Heart left ventricle (tissue), 13 donors: ENCODE data around the gene OSER1.
"Not testable (repeated sequence)": the region's sequence is repeated elsewhere in the genome, so short reads cannot be mapped to it uniquely, and the experiment has no call there.

Experiments
- POLR2A ChIP-seq, 2 donors: fragments of 450-650 bp; IDR thresholded peaks; one replicate each; pipeline ENCODE4 v1.6.1; 2017; ENCODE audit warnings: antibody characterized with exemption in 2 of 2, mild to moderate bottlenecking in 2 of 2, moderate library complexity in 2 of 2
- TF ChIP-seq, protein P1 (sequence below), 12 donors: fragments of 200-600 bp; sonication (generic) in 4 of 12; IDR thresholded peaks; one replicate each; pipeline versions ENCODE4 v1.5.0 to v1.8.0; 2018 to 2022; ENCODE audit warnings: antibody characterized with exemption in 12 of 12, mild to moderate bottlenecking in 5 of 12
- donor health status: ischemic (EF 13 %, LVEDD 7.1; RV severe dilation, severe dysfunction).
- donor health status: DM: no; HTN: yes; CAD: no.
- donor health status: DM: no; HTN: no; CAD: no.
- donor health status: ischemic (EF 25% LVEDD 6.9; RV normal size, moderate dysfunction).
- donor health status: ischemic (EF 25% LVEDD 5.7; RV mildly dilated, moderate dysfunction).
- donor health status: ischemic (EF 35%, LVEDD 5.7; RV mildly dilated, moderate dysfunction).
- donor health status: nonischemic (EF 11% LVEDD 7.7; RV severe dilation, severe dysfunction).
- donor health status: DM: yes; HTN: yes; CAD: no.
- donor health status: PGD.
- donor health status: ischemic (EF 29% LVEDD 5.4; RV normal size, mild dysfunction).
- donor health status: nonischemic (EF 23%, LVEDD 6.1; RV moderate dilation, normal function).

DNA sequence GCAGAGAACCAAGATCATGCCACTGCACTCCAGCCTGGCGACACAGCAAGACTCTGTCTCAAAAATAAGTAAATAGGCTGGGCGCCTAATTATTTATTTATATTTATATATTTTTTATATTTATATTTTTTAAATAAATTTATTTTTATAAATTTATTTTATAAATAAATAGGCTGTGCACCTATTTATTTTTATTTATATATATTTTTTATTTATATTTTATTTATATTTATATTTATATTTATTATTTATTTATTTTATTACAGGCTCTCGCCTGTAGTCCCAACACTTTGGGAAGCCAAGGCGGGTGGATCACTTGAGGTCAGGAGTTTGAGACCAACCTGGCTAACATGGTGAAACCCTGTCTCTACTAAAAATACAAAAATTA is 21.9 kb upstream of the OSER1 start:
- TF ChIP-seq, protein P1, sequence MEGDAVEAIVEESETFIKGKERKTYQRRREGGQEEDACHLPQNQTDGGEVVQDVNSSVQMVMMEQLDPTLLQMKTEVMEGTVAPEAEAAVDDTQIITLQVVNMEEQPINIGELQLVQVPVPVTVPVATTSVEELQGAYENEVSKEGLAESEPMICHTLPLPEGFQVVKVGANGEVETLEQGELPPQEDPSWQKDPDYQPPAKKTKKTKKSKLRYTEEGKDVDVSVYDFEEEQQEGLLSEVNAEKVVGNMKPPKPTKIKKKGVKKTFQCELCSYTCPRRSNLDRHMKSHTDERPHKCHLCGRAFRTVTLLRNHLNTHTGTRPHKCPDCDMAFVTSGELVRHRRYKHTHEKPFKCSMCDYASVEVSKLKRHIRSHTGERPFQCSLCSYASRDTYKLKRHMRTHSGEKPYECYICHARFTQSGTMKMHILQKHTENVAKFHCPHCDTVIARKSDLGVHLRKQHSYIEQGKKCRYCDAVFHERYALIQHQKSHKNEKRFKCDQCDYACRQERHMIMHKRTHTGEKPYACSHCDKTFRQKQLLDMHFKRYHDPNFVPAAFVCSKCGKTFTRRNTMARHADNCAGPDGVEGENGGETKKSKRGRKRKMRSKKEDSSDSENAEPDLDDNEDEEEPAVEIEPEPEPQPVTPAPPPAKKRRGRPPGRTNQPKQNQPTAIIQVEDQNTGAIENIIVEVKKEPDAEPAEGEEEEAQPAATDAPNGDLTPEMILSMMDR (IDR thresholded peaks at IDR 0.05): not testable (repeated sequence)
- TF ChIP-seq POLR2A (IDR thresholded peaks at IDR 0.05): not testable (repeated sequence)
